GM19372 (cell line): ENCODE data around the gene CDC73.

Experiments
- ATAC-seq: cut with Tn5 transposase; IDR thresholded peaks from one replicate; pipeline ENCODE4 v1.9.1; 2021; ENCODE audit warnings: mild to moderate bottlenecking, low read depth, moderate library complexity; ENCODE audit not compliant: unreplicated experiment

CDC73 gene

DNA sequence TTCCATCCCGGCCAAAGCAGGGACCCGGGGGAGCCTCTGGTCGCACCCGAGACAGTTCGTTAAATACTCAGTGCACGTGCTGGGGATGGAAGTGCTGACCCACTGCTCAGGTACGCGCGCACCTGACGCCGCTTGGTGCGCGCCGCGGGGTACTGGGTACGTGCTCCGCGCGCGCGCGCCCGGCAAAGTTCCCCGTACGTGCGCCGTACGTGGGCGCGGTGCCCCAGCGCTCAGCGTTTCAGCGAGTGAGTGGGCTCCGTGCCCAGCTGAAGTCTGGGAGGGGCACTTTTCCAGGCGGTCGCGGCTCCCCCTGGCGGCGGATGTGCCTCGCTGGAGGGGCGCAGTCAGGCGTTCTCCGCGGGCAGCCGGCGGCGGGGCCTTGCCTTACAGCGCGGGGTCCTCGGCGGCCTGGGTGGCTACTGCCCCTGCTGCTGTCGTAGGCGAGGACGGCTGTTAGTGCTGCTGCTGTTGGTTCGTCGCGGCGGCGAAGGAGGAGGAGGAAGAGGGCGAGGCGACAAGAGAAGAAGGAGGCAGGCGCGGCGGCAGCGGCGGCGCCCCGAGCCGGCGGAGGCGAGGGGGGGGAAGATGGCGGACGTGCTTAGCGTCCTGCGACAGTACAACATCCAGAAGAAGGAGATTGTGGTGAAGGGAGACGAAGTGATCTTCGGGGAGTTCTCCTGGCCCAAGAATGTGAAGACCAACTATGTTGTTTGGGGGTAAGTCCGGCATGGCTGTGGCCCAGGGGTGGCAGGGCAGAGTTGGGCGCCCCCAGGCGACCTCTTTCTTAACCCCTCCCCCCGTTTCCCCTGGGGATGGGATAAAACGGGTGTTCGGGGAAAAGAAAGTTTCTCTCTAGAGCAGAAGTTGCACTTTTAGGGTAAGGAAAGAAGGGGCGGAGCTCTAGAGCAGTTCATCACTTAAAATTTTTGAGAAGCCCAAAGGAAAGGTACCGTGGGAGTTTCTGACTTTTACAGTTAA lies at the start of gene CDC73:
Gene CDC73, plus strand, starts transcription at position 416 of the 978 bp plus-strand sequence. Its CDS starts 170 bp downstream, at position 586.
- ATAC-seq: peak; percentile 90

DNA sequence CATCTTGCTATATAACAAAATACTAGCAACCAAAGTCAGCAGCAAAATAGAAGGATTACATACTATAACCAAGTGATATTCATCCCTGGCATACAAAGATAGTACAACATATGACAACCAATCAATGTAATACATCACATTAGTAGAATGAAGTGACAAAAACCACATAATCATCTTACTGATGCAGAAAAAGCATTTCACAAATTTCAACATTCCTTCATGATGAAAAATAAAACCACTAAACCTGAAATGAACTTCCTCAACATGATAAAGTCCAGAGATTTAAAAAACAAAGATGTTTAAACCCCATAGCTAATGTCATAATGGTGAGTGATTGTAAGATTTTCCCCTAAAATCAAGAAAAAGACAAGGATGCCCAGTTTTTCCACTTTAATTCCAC lies 43.8 kb upstream of the CDC73 start:
- no peak for ATAC-seq

DNA sequence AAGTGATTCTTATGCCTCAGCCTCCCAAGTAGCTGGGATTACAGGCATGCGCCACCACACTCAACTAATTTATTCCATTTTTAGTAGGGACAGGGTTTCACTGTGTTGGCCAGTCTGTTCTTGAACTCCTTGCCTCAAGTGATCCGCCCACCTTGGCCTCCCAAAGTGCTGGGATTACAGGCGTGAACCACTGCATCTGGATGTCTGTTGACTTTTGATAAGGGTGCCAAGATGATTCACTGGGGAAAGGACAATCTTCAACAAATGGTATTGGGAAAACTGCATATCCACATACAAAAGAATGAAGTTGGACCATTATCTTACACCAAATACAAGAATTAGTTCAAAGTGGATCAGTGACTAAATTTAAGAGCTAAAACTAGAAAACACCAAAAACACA lies 42.6 kb upstream of the CDC73 start:
- ATAC-seq: no peak

DNA sequence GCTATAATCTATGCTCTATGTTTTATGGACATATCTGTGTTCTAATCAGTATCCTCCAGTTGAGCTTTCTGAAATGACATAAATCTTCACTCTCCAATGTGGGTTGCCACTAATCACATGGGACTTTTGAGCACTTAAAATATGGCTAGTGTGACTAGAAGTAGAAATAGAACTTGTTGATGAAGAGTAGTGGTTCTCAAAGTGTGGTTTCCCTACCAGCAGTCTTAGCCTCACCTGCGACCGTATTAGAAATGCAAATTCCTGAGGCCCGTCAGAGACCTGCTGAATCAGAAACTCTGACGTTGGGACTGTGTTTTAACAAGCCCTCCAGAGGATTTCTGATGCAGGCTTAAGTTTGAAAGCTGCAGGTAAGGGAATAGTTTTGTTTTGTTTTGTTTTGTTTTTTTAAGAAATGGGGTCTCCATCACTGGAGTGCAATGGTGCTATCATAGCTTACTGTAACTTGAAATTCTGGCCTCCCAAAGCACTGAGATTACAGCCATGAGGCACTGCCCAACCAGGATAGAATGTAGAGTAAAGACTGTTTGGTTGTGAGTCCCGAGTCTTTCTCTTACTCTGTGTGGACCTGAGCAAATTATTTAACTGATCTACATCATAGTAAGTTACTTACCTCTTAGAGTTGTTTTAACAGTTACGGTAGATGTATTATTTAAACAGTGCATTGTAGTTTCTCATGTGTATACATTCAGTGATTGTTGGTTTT lies 38.3 kb upstream of the CDC73 start:
- peak; percentile 94 for ATAC-seq

DNA sequence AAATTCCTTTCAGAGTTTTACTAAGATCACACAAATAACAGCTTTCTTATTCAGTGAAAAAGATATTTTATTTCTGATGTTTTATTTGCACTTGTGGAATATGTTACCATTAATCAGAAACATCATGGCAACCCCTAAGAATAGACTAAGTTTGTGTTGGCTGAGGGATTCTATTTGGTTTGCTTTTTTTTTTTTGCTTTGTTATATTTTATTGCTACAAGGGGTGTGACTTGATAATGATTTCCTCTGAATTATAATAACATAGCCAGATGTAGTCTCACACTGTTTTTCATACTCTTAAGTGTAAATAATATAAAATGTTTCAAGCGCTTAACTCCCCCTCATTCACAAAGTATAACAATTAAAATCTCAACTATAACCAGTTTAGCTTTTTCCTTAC lies 36.6 kb upstream of the CDC73 start:
- no peak for ATAC-seq

DNA sequence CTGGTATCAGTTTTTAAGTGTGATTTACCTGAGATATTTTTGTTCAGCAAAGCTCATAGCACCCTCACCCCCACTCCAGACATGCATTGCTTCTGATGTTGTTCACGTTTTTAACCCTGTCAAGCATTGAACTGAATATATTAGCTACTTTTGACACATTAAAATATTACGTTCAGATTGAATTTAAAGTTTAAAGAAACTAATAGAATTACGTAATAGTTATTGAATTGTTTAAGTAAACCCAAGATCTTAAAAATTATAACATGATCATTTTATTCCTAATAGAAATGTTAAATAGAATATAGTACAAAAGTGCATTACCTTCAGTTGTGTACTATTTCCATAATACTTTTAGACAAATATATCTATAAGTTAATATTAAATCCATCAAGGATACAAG lies 35.5 kb upstream of the CDC73 start:
- no peak for ATAC-seq

DNA sequence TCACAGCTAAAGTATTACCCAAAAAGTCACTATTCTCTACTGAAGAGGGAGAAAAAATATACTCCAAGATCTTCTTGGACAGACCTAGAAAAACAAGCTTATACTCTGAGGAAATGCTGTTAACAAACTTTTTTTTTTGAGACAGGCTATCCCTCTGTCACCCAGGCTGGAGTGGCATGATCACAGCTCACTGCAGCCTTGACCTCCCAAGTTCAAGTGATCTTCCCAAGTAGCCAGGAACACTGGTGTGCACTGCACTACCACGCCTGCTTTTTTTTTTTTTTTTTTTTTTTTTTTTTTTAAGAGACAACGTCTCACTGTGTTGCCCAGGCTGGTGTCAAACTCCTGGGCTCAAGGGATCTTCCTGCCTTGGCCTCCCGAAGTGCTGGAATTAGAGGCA lies 33.9 kb upstream of the CDC73 start:
- ATAC-seq: no peak

DNA sequence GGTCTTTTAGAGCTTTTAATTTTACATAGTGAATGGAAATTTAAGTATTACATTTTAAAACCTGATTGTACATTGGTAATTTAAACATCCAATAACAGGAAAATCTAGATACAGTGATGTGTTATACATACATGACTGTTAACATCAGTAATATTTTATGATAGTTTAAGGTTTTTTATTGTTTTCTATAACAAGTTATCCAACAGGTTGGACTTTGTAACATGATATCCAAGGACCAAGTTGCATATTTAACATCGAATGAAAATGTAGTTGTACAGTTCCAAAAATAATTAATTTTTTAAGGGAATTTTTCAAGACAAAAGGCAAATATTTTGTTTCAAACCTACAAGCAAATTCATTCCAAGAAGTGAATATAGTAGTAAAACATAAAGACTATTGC lies 31.0 kb upstream of the CDC73 start:
- ATAC-seq: no peak

DNA sequence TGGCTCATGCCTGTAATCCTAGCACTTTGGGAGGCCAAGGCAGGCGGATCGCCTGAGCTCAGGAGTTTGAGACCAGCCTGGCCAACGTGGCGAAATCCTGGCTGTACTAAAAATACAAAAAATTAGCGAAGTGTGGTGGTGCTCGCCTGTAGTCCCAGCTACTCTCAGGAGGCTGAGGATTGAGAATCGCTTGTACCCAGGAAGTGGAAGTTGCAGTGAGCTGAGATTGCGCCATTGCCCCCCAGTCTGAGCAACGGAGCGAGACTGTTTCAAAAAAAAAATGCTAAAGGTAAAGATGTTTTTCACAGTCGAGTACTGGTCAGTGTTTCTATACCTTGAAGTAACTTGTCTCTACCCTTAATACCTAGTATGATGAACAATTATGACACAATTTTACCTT lies 27.7 kb upstream of the CDC73 start:
- no peak for ATAC-seq

DNA sequence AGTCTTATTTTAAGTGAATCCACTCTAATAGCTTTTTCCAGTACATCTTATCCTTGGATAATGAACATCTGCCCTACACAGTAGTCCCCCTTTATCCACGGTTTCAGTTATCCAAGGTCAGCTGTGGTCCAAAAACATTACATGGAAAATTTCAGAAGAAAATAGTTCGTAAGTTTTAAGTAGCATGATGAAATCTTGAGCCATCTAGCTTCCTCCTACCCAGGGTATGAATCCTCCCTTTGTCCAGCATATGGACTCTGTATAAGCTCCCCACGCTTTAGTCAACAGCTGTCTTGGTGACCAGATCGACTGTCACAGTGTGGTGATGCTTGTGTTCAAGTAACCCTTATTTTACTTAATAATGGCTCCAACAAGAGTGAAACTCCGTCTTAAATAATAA lies 19.2 kb upstream of the CDC73 start:
- ATAC-seq: no peak

DNA sequence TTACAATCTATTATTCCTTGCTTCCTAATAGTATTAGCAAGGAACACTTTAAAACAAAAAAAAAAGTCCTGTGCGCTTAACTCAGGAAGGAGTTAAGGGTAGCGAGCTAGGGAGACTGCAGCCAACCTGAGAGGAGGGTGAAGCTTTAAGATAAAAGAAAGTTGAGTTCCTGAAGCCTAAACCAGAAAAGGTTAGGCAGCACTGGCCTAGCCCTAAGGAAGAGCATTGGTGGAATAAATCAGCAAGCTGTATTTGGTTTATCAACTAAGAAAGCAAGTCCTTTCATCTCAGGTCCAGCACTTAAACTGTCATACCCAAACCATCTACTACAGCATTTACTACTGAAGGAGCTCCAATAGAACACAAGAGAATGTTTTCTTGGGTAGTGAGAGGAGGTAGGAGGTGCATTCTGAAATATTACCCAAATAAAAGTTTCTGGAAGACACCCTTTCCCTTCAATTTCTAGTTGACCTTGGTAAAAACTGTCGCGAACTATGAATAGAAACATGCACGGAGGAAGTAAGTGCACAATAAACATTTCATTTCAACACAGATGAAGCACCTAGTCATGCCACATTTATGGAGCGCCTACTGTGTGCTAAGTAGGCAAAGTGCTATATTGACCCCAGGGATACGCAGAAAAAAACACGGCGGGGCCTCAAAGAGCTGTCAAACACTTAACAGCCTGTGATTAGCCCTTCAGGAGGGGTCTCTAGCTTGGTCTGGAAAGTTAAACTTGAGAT lies 17.9 kb upstream of the CDC73 start:
- ATAC-seq: no peak

DNA sequence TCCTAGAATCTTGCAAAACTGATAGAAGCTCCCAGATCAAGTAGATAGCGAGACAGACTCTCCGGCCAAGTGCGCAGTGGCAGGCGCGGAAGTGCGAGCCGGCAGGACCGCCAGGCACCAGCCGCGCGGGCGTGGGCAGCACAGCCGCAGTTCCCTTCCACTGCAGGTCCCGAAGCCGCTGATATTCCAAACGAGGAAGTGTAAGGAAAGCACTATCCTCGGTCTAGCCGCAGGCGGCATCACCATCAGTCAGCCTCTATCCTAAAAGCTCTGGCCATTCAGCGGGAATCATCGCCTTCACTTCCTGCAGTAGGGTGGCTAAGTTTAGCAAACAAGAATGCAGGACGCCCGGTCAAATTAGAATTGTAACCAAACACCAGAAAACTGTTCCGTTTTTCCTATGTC lies 17.3 kb upstream of the CDC73 start:
- ATAC-seq: peak; percentile 36

DNA sequence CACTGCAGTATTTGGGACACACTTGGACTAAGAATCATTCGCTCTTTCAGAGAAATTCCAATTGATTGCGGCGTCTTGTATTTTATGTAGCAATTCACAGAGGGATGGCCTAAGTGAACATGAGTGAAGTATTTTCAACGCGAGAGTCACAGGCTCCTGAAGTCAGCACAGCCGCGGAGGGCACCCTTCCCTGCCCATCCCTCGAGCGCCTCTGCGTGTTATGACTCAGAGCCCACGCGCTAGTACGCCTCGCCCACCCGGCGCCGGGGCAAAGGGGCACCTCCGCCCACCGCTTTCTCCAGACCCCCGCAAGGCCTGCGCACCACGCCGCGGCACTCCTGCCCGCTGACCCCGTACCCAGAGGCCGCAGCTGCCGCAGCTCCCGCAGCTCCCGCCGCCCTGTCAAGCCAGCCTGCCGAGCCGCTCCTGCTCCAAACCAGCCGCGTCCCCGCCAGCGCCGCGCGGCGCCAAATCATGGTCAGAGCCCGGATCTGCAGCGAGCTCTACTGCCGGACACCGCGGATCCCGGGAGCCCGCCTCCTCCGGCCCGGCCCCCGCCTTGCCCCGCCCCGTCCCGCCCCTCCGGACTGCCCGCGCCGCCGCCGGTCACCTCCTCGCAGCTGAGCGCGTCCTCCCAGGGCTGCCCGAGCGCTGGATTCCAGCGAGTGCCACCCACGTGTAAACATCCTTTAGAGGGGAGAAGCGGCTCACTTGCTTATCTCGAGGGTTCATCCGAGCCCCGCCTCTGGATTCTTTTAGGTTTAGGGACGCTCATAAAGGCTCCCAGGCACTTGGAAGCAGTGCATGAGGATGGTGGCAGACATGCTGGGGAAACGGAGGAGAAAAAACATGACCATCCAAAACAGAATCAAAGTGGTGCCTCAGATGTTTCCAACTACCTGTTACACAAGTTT lies 16.7 kb upstream of the CDC73 start, which contains the start of gene GLRX2:
Gene GLRX2, minus strand, starts transcription at position 508 of the 914 bp plus-strand sequence. Its CDS starts 32 bp downstream, at position 476.
- peak; percentile 87 for ATAC-seq

DNA sequence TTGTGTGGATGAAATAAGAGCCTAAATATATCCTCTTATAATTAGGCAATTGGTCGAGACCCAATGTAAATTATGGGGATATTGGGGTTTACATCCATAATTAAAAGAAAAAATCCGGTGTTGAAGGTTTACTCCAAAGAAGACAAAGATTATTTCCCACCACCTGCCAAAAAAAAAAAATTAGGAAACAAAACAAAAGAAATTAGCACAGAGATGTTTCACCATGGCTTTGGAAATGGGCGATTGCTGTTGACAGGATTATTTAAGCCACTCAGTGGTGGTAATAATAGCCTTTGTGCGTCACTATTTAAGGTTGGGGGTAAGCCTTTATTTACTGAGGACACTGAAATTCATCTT lies 16.0 kb upstream of the CDC73 start:
- ATAC-seq: no peak

DNA sequence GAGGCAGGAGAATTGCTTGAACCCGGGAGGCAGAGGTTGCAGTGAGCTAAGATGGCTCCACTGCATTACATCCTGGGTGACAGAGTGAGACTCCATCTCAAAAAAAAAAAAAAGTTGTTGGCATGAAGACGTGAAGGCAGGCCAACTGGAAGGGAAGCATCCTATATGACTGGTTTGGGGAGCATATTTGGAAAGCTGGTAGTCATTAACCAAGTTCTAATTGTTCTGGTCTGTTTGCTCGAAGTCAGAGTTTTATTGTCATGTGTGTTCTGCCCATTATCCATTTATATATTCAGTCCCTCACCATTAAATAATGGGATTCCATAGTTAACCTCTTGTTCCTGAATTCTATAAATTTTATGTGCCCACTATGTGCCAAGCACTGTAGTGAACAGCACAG lies 13.4 kb upstream of the CDC73 start:
- no peak for ATAC-seq

DNA sequence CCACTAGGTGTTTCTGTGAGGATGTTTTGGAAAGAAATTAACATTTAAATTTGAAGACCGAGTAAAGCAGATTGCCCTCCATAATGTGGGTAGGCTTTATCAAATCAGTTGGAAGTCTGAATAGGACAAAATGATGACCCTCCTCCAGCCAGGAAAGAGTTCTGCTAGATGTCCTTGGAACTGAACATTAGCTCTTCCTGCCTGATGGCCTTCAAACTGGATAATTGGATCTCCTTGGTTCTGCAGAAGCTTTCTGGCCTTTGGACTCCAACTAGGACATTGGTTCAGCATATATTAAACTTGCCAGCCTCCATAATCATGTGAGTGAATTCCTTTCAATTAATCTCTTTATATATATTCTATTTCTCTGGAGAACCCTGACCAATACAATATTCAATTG lies 12.2 kb upstream of the CDC73 start:
- ATAC-seq: no peak

DNA sequence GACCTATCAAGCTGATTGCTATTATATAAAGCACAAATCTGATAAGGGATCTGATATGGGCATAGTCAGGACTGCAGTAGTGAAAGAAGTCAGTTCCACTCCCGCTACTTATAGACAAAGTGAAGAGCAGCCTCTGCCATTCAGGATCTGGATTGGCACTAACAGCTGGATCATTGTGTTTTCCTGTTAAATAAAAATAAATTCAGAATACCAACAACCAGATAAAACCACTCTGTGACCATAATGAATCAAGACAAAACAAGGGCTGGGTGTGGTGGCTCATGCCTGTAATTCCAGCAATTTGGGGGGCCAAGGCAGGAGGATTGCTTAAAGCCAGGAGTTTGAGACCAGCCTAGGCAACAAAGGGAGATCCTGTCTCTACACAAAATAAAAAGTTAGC lies 11.6 kb upstream of the CDC73 start:
- no peak for ATAC-seq

DNA sequence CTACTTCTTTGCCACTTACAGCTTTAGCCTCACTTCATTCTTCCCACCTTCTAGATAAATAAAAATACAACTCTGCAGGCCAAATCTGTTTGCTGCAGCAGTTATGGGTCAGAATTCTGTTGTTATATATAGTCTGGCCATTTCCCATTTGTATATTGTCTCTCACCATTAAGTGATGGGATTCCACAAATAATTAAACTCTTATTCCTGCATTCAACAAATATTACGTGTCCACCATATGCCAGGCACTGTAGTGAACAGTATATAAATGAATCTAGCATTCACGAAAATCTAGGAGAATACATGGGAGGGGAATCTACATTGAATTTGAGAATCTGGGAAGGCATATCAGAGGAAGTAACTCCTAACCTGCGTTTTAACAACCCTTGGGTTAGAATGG lies 11.0 kb upstream of the CDC73 start:
- no peak for ATAC-seq

DNA sequence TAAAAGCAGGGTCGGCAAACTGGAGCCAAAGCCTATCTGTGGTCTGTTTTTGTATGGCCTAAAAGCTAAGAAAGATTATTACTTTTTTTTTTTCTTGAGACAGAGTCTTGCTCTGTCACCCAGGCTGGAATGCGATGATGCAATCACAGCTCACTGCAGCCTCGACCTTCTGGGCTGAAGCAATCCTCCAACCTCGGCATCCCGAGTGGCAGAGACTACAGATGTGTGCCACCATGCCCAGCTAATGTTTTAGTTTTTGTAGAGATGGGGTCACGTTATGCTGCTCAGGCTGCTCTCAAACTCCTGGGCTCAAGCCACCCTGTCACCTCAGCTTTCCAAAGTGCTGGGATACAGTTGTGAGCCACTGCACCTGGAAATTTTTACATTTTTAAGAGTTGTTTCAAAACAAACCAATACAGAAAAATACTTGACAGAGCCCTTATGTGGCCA lies 10.2 kb upstream of the CDC73 start:
- ATAC-seq: no peak
